Hepatocyte (in vitro differentiated cells): ENCODE results near the gene ARMH3.

Source experiments
- CTCF ChIP-seq: fragments of 200-600 bp; sonication (generic); IDR thresholded peaks from 2 replicates; pipeline ENCODE4 v1.5.1; 2016; ENCODE audit warnings: antibody characterized with exemption, mild to moderate bottlenecking; ENCODE audit not compliant: poor library complexity
- EZH2 ChIP-seq: fragments of 200-600 bp; sonication (generic); IDR thresholded peaks from 2 replicates; pipeline ENCODE4 v1.6.1; 2016; ENCODE audit warnings: antibody characterized with exemption, mild to moderate bottlenecking, borderline replicate concordance

DNA sequence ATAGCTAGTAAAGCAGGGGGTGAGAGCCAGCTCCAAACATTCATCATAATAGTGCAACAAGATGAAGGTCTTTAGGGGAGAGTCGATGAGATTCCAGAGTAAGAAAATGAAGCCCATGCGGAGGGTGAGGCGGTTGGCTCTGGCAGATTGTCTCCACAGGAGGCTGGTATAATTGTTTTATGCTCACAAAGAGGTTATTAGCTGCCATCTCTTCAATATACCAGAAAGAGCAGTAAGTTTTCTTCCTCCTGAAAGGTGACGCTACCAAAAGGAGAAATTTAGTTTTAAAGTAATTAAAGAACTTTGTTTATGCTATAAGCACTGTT is 153.2 kb downstream of the ARMH3 start:
- TF ChIP-seq CTCF, result no peak
- TF ChIP-seq EZH2, result no peak
